HG03025 (cell line): ENCODE measurements around the gene C5AR1.
"Not testable (repeated sequence)": the region's sequence is repeated elsewhere in the genome, so short reads cannot be mapped to it uniquely, and the experiment has no call there.

Experiments
- ATAC-seq: cut with Tn5 transposase; IDR thresholded peaks from one replicate; pipeline ENCODE4 v1.9.1; 2021; ENCODE audit warnings: mild to moderate bottlenecking, moderate library complexity; ENCODE audit not compliant: unreplicated experiment, low FRiP score

The C5AR1 gene

DNA sequence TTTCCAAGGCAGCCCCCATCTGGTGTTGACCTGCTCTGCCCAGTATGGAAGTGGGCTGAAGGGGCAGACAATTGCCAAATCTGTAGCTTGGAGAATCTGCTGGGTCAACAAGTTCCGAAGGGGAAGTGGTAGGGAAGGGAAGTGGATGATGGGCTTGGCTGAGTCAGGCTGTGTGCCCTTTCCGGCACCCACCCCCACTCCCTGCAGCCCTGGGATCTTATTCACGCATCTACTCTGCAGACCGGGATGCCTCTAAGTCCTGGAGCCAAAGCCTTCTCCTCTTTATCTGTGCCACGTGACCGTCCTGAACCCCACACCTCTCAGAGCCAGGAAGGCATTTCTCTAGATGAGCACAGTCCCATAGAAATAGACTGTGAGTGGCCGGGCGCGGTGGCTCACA, 14.8 kb downstream of the C5AR1 start:
- no peak for ATAC-seq

DNA sequence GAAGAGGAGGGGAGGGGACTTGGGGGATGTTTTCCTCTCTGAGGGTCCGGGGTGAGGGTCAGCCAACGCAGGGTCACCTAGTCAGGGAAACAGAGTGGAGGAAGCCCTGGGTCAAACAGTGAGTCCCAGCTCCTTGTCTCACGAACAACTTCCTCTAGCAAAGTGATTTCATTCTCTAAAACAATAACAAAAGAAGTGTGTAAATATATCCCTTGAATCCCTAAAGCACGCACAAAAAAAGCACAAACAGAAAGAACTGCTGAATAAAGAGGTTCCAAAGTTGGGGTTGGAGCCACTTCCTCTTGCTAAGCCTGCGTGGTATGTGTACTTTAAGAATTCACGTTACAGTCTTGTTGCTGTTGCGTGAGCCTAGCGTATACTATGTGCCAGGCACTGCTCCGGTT, 20.8 kb downstream of the C5AR1 start:
- no peak for ATAC-seq

- no peak for ATAC-seq
Observed at GRCh38 chr19:47331490-47331889, 21.8 kb downstream of the C5AR1 start.

GRCh38 chr19:47331931-47332547, 22.4 kb downstream of the C5AR1 start, which contains the start of gene C5AR2:
Gene C5AR2 (plus strand): TSS chr19:47332175. CDS start chr19:47340800, 8,625 bp downstream.
- ATAC-seq = no peak

GRCh38 chr19:47336765-47337718, 27.4 kb downstream of the C5AR1 start:
- ATAC-seq = not testable (repeated sequence)

- no peak for ATAC-seq
Observed at GRCh38 chr19:47339196-47339880, 29.7 kb downstream of the C5AR1 start.

DNA sequence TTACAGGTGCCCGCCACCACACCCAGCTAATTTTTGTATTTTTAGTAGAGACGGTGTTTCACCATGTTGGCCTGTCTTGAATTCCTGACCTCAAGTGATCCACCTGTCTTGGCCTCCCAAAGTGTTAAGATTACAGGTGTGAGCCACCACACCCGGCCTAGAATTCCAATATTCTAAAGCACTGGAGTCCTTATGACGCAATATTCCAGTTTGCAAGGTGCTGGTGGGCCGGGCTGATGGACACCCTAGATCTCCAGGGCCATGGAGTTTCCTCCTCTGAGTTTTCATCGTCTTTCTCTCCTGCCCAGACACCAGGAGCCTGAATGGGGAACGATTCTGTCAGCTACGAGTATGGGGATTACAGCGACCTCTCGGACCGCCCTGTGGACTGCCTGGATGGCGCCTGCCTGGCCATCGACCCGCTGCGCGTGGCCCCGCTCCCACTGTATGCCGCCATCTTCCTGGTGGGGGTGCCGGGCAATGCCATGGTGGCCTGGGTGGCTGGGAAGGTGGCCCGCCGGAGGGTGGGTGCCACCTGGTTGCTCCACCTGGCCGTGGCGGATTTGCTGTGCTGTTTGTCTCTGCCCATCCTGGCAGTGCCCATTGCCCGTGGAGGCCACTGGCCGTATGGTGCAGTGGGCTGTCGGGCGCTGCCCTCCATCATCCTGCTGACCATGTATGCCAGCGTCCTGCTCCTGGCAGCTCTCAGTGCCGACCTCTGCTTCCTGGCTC, 31.0 kb downstream of the C5AR1 start:
- no peak for ATAC-seq

DNA sequence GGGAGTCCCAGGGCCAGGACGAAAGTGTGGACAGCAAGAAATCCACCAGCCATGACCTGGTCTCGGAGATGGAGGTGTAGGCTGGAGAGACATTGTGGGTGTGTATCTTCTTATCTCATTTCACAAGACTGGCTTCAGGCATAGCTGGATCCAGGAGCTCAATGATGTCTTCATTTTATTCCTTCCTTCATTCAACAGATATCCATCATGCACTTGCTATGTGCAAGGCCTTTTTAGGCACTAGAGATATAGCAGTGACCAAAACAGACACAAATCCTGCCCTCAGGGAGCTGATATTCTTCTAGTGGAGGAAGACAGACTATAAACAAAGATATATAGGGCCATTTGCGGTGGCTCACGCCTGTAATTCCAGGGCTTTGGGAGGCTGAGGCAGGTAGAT, 32.1 kb downstream of the C5AR1 start:
- ATAC-seq = no peak

- no peak for ATAC-seq
Observed at GRCh38 chr19:47343194-47343802, 33.6 kb downstream of the C5AR1 start.

DNA sequence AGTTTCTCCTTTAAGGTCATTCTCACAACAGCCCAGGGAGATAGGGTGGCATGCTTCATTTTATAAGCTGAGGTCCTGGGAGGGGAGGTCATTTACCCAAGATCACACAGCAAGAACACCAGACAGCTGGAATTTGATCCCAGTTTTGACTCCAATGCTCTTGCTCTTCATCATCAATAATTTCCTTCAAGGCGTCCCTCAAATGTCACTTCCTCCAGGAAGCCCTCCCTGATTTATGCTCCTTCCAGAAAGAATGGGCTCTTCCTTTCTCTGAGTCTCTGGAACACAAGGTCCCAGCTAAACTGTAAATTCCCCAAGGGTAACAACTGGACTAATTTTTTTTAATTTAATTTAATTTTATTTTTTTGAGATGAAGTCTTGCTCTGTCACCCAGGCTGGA, 34.8 kb downstream of the C5AR1 start:
- ATAC-seq = no peak

- not testable (repeated sequence) for ATAC-seq
Observed at GRCh38 chr19:47346024-47346423, 36.4 kb downstream of the C5AR1 start.

- peak; percentile 95 for ATAC-seq
Observed at GRCh38 chr19:47348819-47349795, 39.4 kb downstream of the C5AR1 start, which contains the start of gene DHX34. Gene DHX34 (plus strand): TSS chr19:47349315. CDS start chr19:47353031, 3,716 bp downstream.

DNA sequence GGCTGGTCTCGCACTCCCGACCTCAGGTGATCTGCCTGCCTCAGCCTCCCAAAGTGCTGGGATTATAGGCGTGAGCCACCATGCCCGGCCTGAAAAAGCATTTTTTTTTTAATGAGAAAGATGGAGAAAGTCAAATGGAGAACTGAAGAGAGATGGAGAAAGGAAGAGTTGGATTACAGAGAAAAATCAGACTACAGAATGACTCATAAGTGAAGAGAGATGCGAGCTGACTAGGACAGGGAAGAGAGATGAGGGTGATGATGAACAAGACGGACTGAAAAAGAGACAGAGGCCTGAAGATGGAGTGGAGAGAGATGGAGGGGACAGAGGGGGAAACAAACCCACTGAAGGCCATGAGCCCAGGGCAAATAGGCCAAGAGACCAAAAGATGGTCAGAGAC, 41.0 kb downstream of the C5AR1 start:
- ATAC-seq = no peak

GRCh38 chr19:47351548-47351947, 41.9 kb downstream of the C5AR1 start:
- ATAC-seq = no peak

DNA sequence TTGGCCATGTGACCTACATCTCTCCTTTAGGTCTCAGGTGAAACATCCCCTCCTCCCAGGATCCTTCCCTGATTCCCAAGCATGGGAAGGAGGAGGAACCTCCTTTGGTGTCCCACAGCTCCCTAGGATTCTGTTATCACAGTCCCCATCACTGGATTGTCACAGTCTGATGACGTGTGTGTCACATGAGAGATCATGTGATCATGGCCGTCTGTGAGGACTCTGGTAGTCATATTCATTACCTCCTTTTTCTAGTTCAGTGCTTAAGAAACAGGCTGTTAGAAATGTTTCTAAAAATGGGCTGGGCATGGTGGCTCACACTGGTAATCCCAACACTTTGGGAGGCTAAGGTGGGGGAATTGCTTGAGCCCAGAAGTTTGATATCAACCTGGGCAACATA, 42.4 kb downstream of the C5AR1 start:
- no peak for ATAC-seq

- ATAC-seq = no peak
Observed at GRCh38 chr19:47353307-47353712, 43.6 kb downstream of the C5AR1 start.

- no peak for ATAC-seq
Observed at GRCh38 chr19:47356900-47357299, 47.2 kb downstream of the C5AR1 start.

- no peak for ATAC-seq
Observed at GRCh38 chr19:47357788-47358680, 48.4 kb downstream of the C5AR1 start.
